ENCODE data around the gene SLC4A8.

DNA sequence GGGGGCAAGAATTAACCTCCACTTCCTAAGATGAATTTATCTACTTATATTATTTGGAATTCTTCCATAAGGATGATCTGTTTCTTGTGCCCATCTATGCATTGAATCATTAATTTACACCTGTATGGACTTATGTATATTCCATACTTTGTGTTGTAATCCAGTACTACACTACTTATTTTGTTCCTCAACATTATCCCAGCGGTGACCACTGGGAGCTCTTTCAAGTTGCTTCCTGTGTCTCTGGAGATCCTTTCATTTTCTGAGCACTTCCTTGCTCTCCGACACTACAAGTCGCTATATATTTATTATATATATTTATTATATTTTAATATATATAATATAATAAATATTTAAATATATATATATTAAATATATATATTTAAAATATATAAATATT, 111.5 kb downstream of the SLC4A8 start:
- TF ChIP-seq, protein P1, sequence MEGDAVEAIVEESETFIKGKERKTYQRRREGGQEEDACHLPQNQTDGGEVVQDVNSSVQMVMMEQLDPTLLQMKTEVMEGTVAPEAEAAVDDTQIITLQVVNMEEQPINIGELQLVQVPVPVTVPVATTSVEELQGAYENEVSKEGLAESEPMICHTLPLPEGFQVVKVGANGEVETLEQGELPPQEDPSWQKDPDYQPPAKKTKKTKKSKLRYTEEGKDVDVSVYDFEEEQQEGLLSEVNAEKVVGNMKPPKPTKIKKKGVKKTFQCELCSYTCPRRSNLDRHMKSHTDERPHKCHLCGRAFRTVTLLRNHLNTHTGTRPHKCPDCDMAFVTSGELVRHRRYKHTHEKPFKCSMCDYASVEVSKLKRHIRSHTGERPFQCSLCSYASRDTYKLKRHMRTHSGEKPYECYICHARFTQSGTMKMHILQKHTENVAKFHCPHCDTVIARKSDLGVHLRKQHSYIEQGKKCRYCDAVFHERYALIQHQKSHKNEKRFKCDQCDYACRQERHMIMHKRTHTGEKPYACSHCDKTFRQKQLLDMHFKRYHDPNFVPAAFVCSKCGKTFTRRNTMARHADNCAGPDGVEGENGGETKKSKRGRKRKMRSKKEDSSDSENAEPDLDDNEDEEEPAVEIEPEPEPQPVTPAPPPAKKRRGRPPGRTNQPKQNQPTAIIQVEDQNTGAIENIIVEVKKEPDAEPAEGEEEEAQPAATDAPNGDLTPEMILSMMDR (conservative IDR thresholded peaks at IDR 0.05) = no peak
- no peak for TF ChIP-seq EZH2 (IDR thresholded peaks at IDR 0.05; ENCODE audit: low read depth)
